Stimulated activated memory B cell treated with anti-CD40 and anti-IgM and Interleukin-4, amounts not matched to agents 10 μg/mL and 1 μg/mL and 100 μg/mL, for 72 hours (primary cell): ENCODE data around the gene FOXN3.

Experiments used
- ATAC-seq: fragments of 150-1000 bp; cut with Tn5 transposase; 2 replicates; pipeline ENCODE4 v1.10.0; 2021
- H3K27ac Mint-ChIP-seq: one replicate; pipeline ENCODE4 v1.8.0; 2022; ENCODE audit warnings: mild to moderate bottlenecking, mixed read lengths
- H3K27me3 Mint-ChIP-seq: one replicate; pipeline ENCODE4 v1.8.0; 2022; ENCODE audit warnings: mixed read lengths
- H3K36me3 Mint-ChIP-seq: one replicate; pipeline ENCODE4 v1.8.0; 2022; ENCODE audit warnings: mixed read lengths
- H3K4me1 Mint-ChIP-seq: one replicate; pipeline ENCODE4 v1.8.0; 2022; ENCODE audit warnings: mixed read lengths
- H3K4me3 Mint-ChIP-seq: one replicate; pipeline ENCODE4 v1.8.0; 2022; ENCODE audit warnings: mild to moderate bottlenecking, moderate library complexity, mixed read lengths
- H3K9me3 Mint-ChIP-seq: one replicate; pipeline ENCODE4 v1.8.0; 2022; ENCODE audit warnings: mixed read lengths

FOXN3 gene

GRCh38 chr14:89422181-89422951 lies 5.3 kb upstream of the FOXN3 start:
- Mint-ChIP-seq H3K27ac (no peak overlapping the region), H3K27me3 (no peaks in the 10 kb centered on the region), H3K4me1 (peaks cover 46% of the 10 kb centered on the region), H3K4me3 (no peak overlapping the region), H3K9me3 (no peaks in the 10 kb centered on the region), H3K36me3 (peaks cover 14% of the 10 kb centered on the region)
- ATAC-seq, result no peak

DNA sequence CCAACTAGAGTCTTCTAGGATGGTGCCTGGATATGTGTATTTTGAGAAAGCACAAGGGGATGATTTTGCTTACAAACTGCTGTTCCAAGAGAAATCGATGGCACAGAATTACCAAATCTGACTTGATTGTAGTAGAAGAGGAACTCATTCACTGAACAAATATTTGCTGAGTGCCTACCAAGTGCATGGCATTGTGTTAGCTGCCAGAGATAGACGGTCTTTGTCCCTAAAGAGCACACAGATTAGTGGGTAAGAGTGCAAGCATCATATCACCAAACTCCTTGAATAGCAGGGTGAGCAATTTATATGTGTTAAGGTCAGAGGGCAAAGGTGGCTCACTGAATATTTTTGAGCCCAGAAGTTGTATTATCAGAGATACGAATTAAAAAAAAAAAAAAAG lies 3.5 kb upstream of the FOXN3 start:
- no peak for ATAC-seq
- no peaks in the 10 kb centered on the region for H3K9me3 Mint-ChIP-seq
- peaks cover 44% of the 10 kb centered on the region for H3K4me1 Mint-ChIP-seq
- no peak overlapping the region for H3K4me3 Mint-ChIP-seq
- no peaks in the 10 kb centered on the region for H3K27me3 Mint-ChIP-seq
- no peak overlapping the region for H3K27ac Mint-ChIP-seq
- H3K36me3 Mint-ChIP-seq, result peaks cover 18% of the 10 kb centered on the region

DNA sequence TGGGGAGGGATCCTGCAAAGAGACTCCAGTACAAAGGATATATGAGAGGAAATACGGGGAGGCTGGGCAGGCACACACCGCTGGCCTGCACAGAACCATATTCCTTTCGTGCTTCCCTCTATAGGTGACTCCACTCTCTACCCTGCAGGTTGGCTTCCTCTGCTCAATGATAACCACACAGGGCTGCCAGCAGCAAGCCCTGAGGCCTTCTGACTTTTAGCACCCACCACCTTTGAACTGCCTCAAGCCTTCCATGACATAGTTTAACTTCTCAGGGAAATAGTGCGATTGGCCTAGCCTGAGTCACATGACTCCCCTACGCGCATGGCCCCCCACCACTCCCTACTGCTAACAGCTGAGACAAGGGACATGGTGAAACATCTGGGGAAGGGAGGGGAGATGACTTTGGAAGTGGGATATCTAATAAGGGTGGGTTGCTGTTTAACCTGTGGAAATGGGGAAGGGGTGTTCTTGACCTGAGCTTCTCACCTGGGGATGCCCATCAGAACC lies 3.0 kb upstream of the FOXN3 start:
- no peak overlapping the region for H3K27ac Mint-ChIP-seq
- no peak overlapping the region for H3K4me3 Mint-ChIP-seq
- no peaks in the 10 kb centered on the region for H3K9me3 Mint-ChIP-seq
- H3K4me1 Mint-ChIP-seq, result peaks cover 48% of the 10 kb centered on the region
- H3K36me3 Mint-ChIP-seq, result peaks cover 18% of the 10 kb centered on the region
- no peak for ATAC-seq
- no peaks in the 10 kb centered on the region for H3K27me3 Mint-ChIP-seq

DNA sequence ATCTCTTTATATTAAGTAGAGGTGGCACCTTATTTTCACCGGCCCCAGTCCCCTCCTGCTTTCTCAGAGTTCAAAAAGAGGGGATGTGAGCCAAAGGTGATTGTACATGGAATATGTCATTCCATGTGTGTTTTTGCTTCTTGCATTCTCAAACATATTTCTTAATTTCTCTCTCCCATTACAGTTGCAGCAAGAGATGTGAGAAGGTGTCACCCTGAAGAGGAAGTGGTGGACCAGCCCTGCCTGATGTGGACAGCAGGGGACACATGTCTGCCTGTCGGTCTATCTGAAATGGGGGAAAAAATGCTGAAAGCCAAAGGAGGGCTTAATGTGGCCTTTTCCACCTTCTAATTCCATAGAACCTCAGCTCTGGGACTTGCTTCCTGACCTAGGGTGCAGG lies 1.9 kb upstream of the FOXN3 start:
- Mint-ChIP-seq H3K4me1 (peaks cover 50% of the 10 kb centered on the region), H3K27me3 (no peaks in the 10 kb centered on the region), H3K9me3 (no peaks in the 10 kb centered on the region), H3K27ac (peak overlapping the region; percentile 97), H3K36me3 (peaks cover 18% of the 10 kb centered on the region), H3K4me3 (peak overlapping the region; percentile 36)
- ATAC-seq, result no peak

GRCh38 chr14:89418452-89418851 lies 1.4 kb upstream of the FOXN3 start:
- H3K4me3 Mint-ChIP-seq, result peak overlapping the region; percentile 38
- no peak for ATAC-seq
- H3K4me1 Mint-ChIP-seq, result peaks cover 52% of the 10 kb centered on the region

DNA sequence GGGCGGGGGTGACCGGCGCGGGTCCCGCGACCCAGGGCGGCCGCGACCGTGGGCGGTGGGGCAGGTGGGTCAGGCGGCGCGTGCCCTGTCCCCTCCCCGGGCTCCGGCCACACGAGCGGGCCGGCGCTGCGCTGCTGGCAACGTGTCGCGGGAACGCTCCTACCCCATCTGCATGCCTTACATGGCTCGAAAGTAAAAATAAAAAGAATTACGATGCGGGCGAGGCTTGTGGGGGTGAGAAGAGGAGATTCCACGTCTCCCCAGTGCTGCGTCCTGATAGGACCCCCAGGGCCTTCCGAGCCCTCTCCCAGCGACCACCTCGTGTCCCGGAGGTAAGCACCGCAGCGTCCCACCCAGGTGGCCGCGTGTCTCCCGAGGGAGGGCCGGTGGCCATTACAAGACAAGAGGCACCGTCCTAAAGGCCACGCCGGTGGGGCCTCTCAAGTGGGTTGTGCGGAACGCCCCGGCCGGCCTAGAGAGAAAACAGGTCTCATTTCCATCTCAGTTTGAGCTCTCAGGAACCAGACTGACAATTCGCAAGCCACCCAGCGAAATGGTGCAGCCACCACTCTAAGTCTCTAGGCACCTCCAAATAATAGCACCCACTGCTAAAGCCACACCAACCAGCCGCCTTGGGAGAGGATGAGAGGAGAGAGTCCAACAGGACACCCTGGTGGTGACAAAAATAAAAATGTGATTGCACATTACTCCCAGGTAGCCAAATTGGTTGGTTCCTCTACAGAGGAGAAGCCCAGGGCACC lies 612 bp upstream of the FOXN3 start:
- Mint-ChIP-seq H3K9me3 (no peaks in the 10 kb centered on the region), H3K27ac (peak overlapping the region; percentile 97), H3K36me3 (peaks cover 30% of the 10 kb centered on the region), H3K27me3 (no peaks in the 10 kb centered on the region), H3K4me1 (peaks cover 57% of the 10 kb centered on the region), H3K4me3 (peak overlapping the region; percentile 93)
- peak; percentile 69 for ATAC-seq

More at GRCh38 chr14:89418452-89418851, 1.4 kb upstream of the FOXN3 start:
- Mint-ChIP-seq H3K27ac (peak overlapping the region; percentile 97), H3K27me3 (no peaks in the 10 kb centered on the region), H3K9me3 (no peaks in the 10 kb centered on the region), H3K36me3 (peaks cover 22% of the 10 kb centered on the region)

- Mint-ChIP-seq H3K27me3 (no peaks in the 10 kb centered on the region), H3K36me3 (peaks cover 40% of the 10 kb centered on the region), H3K27ac (peak overlapping the region; percentile 89), H3K9me3 (no peaks in the 10 kb centered on the region), H3K4me3 (peak overlapping the region; percentile 84), H3K4me1 (peaks cover 56% of the 10 kb centered on the region)
- peak; percentile 85 for ATAC-seq
Measured at GRCh38 chr14:89416002-89416995, 734 bp downstream of the FOXN3 start.

DNA sequence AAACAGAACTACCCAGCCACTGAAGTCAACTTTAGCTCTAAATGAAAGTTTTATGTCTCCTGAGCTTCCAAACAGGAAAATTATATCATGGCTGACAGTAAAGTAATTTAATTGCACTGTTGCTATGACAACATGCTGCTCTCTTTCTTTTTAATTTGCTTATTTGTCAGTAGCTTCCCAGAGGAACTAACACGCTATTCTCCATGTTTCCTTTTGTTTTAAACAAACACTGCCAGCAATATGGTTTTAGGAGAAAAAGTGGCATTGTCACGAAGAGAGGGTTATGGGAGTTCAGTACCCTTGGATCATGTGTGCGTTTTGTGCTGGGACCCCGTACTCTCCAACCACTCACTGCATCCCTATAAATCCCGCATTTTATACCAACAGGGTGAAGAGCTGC lies 1.9 kb downstream of the FOXN3 start:
- Mint-ChIP-seq H3K27me3 (no peaks in the 10 kb centered on the region), H3K4me1 (peaks cover 60% of the 10 kb centered on the region), H3K4me3 (peak overlapping the region; percentile 84), H3K27ac (peak overlapping the region; percentile 89), H3K9me3 (no peaks in the 10 kb centered on the region), H3K36me3 (peaks cover 45% of the 10 kb centered on the region)
- no peak for ATAC-seq

DNA sequence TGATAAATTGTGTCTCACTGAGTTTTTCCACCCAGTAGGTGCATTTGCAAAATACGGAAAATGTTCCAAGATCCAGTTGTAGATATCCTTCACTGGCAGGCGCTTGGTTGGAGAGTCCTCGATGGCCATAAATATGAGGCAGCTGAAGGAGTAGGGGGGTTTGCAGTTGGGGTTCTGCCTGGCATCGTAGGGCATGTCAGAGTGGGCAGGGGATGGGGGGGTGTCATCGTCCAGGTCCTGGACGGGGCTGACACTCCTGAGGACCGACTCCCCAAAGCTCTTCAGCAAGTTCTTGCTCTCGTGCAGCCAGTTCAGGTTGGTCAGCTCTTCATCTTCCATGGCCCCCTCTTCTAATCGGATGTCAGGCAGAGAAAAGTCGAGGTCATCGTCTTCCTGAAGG lies 5.1 kb downstream of the FOXN3 start:
- Mint-ChIP-seq H3K4me3 (no peak overlapping the region), H3K27ac (no peak overlapping the region), H3K27me3 (no peaks in the 10 kb centered on the region), H3K36me3 (peaks cover 63% of the 10 kb centered on the region), H3K9me3 (no peaks in the 10 kb centered on the region), H3K4me1 (peaks cover 67% of the 10 kb centered on the region)
- no peak for ATAC-seq

DNA sequence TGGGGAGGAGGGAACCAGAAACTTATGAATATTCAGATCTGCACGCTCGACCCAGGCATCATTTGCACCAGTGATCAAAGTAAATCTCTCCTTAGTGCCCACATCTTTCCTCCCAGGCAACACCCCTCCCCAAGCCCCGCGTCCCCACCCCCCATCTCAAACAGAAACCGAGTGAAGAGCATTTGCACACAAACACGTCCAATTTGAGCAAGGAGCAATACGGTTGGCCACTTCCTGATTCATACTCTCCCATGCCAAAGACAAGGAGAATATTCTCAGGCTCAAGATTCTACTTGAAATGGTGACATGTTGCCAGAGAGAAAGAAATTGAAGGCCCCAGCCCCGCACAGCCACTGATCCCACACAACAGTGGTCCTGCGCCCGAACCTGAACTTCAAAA lies 7.1 kb downstream of the FOXN3 start:
- Mint-ChIP-seq H3K4me3 (peak overlapping the region; percentile 15), H3K27me3 (no peaks in the 10 kb centered on the region), H3K36me3 (peaks cover 72% of the 10 kb centered on the region), H3K4me1 (peaks cover 61% of the 10 kb centered on the region), H3K27ac (peak overlapping the region; percentile 40), H3K9me3 (no peaks in the 10 kb centered on the region)
- ATAC-seq, result no peak

GRCh38 chr14:89408907-89409700 lies 7.9 kb downstream of the FOXN3 start:
- H3K27ac Mint-ChIP-seq, result peak overlapping the region; percentile 40
- no peak overlapping the region for H3K4me3 Mint-ChIP-seq
- H3K27me3 Mint-ChIP-seq, result no peaks in the 10 kb centered on the region
- ATAC-seq, result no peak
- H3K9me3 Mint-ChIP-seq, result no peaks in the 10 kb centered on the region
- H3K4me1 Mint-ChIP-seq, result peaks cover 60% of the 10 kb centered on the region
- H3K36me3 Mint-ChIP-seq, result peaks cover 72% of the 10 kb centered on the region

DNA sequence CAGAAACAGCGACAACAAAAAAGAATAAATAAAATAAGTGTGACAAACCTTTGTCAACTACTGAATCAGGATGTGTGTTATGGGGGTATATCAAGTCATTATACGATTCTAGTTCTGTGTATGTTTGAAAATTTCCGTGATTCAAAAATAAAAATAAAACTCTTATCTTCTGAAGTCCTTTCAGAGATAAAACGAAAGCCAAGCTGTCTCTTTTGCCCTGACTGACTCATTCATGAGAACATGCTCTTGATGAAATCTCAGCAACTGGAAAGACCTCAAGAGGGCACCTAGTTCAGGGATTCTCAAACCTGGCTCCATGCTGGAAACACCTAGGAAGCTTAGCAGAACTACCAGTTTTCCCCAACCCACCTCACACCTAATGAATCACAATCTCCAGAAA lies 9.2 kb downstream of the FOXN3 start:
- Mint-ChIP-seq H3K9me3 (no peaks in the 10 kb centered on the region), H3K27me3 (no peaks in the 10 kb centered on the region), H3K27ac (no peak overlapping the region), H3K36me3 (peaks cover 71% of the 10 kb centered on the region), H3K4me1 (peaks cover 58% of the 10 kb centered on the region), H3K4me3 (no peak overlapping the region)
- ATAC-seq, result no peak

- no peak overlapping the region for H3K4me3 Mint-ChIP-seq
- H3K27me3 Mint-ChIP-seq, result no peaks in the 10 kb centered on the region
- H3K36me3 Mint-ChIP-seq, result peaks cover 71% of the 10 kb centered on the region
- H3K9me3 Mint-ChIP-seq, result no peaks in the 10 kb centered on the region
- H3K4me1 Mint-ChIP-seq, result peaks cover 59% of the 10 kb centered on the region
- peak overlapping the region; percentile 18 for H3K27ac Mint-ChIP-seq
- no peak for ATAC-seq
Measured at GRCh38 chr14:89406941-89407340, 10.1 kb downstream of the FOXN3 start.

DNA sequence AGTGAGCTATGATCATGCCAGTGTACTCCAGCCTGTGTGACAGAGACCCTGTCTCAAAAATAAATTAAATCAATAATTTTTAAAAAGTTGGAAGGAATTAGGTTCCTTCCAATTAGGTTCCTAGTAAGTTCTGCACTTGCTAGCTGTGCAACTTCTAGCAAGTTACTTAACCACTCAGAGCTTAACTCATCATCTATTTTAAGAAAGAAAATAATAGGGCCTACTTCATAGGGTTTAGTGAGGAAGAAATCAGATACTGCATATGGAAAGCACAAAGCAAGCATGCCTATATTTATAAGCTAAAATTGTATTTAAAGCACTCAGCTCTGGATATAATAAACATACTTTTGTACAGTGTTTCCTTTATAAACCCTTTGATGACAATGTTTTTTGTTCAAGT lies 10.7 kb downstream of the FOXN3 start:
- Mint-ChIP-seq H3K27me3 (no peaks in the 10 kb centered on the region), H3K27ac (peak overlapping the region; percentile 18), H3K4me3 (no peak overlapping the region), H3K4me1 (peaks cover 65% of the 10 kb centered on the region), H3K36me3 (peaks cover 74% of the 10 kb centered on the region), H3K9me3 (no peaks in the 10 kb centered on the region)
- no peak for ATAC-seq
